ENCODE measurements around the gene DEFB125. TPM values are rescaled to one million over a fixed set of nuclear protein-coding genes. Genes with fewer than 3 reads are reported as not detected.

Gene DEFB125
- total and polyA plus RNA-seq, 2 donors (not counting 1 experiment from before 2014, with no cell fraction given) = not detected

DNA sequence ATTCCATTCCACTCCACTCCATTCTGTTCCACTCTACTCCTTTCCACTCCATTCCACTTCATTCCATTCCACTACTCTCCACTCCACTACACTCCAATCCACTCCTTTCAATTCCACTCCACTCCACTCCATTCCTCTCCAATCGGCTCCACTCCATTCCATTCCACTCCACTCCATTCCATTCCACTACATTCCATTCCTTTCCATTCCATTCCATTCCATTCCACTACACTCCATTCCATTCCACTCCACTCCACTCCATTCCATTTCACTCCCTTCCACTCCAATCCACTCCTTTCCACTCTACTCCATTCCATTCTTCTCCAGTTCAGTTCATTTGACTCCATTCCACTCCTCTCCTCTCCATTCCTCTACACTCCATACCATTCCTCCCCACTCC lies 26.2 kb upstream of the DEFB125 start:
- no peaks in the 10 kb centered on the region for H3K4me1 ChIP-seq (ENCODE audit: control insufficient read depth in 2 of 2, insufficient read depth in 2 of 2, low read length in 2 of 2)
- no peaks in the 10 kb centered on the region for H3K4me1 Mint-ChIP-seq
- 100% methylated on average over 1 of the region's 1 CpG for WGBS (ENCODE audit: insufficient coverage)
- H3K79me2 ChIP-seq (ENCODE audit: control insufficient read depth, insufficient read depth, low read length) = no peaks in the 10 kb centered on the region
- ChIA-PET CTCF (no interaction called here), POLR2A (no interaction called here)
- no peaks in the 10 kb centered on the region for H3K36me3 ChIP-seq (replicated peaks in 1 of 2; ENCODE audit: control extremely low read depth in 1 of 2, control insufficient read depth in 1 of 2, extremely low read depth in 1 of 2, insufficient read depth in 2 of 2, low read length in 1 of 2)
- H3K9ac ChIP-seq (ENCODE audit: low read length) = no peak overlapping the region
- H3K27me3 ChIP-seq (replicated peaks in 1 of 4; ENCODE audit: control extremely low read depth in 1 of 4, control insufficient read depth in 3 of 4, insufficient read depth in 4 of 4, low read length in 3 of 4) = peaks cover 0 to 14% (median 0%) of the 10 kb centered on the region in 4 experiments
- no peak overlapping the region for H3K4me2 ChIP-seq (replicated peaks; ENCODE audit: low read depth, low read length, poor library complexity, severe bottlenecking)
- H3K9me3 Mint-ChIP-seq (ENCODE audit: insufficient read depth) = no peaks in the 10 kb centered on the region
- H3K27ac Mint-ChIP-seq = no peak overlapping the region
- no peak overlapping the region for H2AFZ ChIP-seq (ENCODE audit: insufficient read depth, low read depth, low read length, poor library complexity, severe bottlenecking)
- H3K4me3 Mint-ChIP-seq = no peak overlapping the region
- no peak for TF ChIP-seq EZH2 (IDR thresholded peaks at IDR 0.05; ENCODE audit: borderline replicate concordance, insufficient read depth, low read depth, low read length, poor library complexity, severe bottlenecking)
- TF ChIP-seq, protein P1, sequence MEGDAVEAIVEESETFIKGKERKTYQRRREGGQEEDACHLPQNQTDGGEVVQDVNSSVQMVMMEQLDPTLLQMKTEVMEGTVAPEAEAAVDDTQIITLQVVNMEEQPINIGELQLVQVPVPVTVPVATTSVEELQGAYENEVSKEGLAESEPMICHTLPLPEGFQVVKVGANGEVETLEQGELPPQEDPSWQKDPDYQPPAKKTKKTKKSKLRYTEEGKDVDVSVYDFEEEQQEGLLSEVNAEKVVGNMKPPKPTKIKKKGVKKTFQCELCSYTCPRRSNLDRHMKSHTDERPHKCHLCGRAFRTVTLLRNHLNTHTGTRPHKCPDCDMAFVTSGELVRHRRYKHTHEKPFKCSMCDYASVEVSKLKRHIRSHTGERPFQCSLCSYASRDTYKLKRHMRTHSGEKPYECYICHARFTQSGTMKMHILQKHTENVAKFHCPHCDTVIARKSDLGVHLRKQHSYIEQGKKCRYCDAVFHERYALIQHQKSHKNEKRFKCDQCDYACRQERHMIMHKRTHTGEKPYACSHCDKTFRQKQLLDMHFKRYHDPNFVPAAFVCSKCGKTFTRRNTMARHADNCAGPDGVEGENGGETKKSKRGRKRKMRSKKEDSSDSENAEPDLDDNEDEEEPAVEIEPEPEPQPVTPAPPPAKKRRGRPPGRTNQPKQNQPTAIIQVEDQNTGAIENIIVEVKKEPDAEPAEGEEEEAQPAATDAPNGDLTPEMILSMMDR (IDR thresholded peaks at IDR 0.05) = no peak
- no peaks in the 10 kb centered on the region for H4K20me1 ChIP-seq (ENCODE audit: control insufficient read depth, insufficient read depth, low read length, poor library complexity, severe bottlenecking)
- intact Hi-C loops (cut with micrococcal nuclease) = no loop called here
- H3K27ac ChIP-seq (ENCODE audit: low read length in 2 of 2) = no peak overlapping the region
- no peak for ATAC-seq (ENCODE audit: low read depth)
- no peaks in the 10 kb centered on the region for H3K27me3 Mint-ChIP-seq
- no peak for DNase-seq
- no peak overlapping the region for H3K4me3 ChIP-seq (ENCODE audit: control extremely low read depth in 1 of 5, extremely low read depth in 1 of 5, insufficient read depth in 1 of 5, low read depth in 2 of 5, low read length in 4 of 5)
- peaks cover 0 to 26% (median 12%) of the 10 kb centered on the region in 3 donors for H3K9me3 ChIP-seq (ENCODE audit: control extremely low read depth in 1 of 3, control insufficient read depth in 2 of 3, insufficient read depth in 1 of 3, low read length in 2 of 3)

- Histone ChIP-seq H3K79me2 (ENCODE audit: control insufficient read depth, insufficient read depth, low read length) (no peaks in the 10 kb centered on the region), H2AFZ (ENCODE audit: insufficient read depth, low read depth, low read length, poor library complexity, severe bottlenecking) (no peak overlapping the region), H3K27ac (ENCODE audit: low read length in 2 of 2) (no peak overlapping the region), H4K20me1 (ENCODE audit: control insufficient read depth, insufficient read depth, low read length, poor library complexity, severe bottlenecking) (no peaks in the 10 kb centered on the region), H3K4me3 (ENCODE audit: control extremely low read depth in 1 of 5, extremely low read depth in 1 of 5, insufficient read depth in 1 of 5, low read depth in 2 of 5, low read length in 4 of 5) (no peak overlapping the region), H3K36me3 (replicated peaks in 1 of 2; ENCODE audit: control extremely low read depth in 1 of 2, control insufficient read depth in 1 of 2, extremely low read depth in 1 of 2, insufficient read depth in 2 of 2, low read length in 1 of 2) (no peaks in the 10 kb centered on the region), H3K9ac (ENCODE audit: low read length) (no peak overlapping the region), H3K9me3 (ENCODE audit: control extremely low read depth in 1 of 3, control insufficient read depth in 2 of 3, insufficient read depth in 1 of 3, low read length in 2 of 3) (peaks cover 0 to 31% (median 15%) of the 10 kb centered on the region in 3 donors), H3K4me2 (replicated peaks; ENCODE audit: low read depth, low read length, poor library complexity, severe bottlenecking) (no peak overlapping the region), H3K4me1 (ENCODE audit: control insufficient read depth in 2 of 2, insufficient read depth in 2 of 2, low read length in 2 of 2) (no peaks in the 10 kb centered on the region), H3K27me3 (replicated peaks in 1 of 4; ENCODE audit: control extremely low read depth in 1 of 4, control insufficient read depth in 3 of 4, insufficient read depth in 4 of 4, low read length in 3 of 4) (peaks cover 0 to 19% (median 2%) of the 10 kb centered on the region in 4 experiments)
- Mint-ChIP-seq H3K27me3 (no peaks in the 10 kb centered on the region), H3K9me3 (ENCODE audit: insufficient read depth) (no peaks in the 10 kb centered on the region), H3K27ac (no peak overlapping the region), H3K4me3 (no peak overlapping the region), H3K4me1 (no peaks in the 10 kb centered on the region)
- ATAC-seq (ENCODE audit: low read depth) (no peak), DNase-seq (no peak)
- TF ChIP-seq EZH2 (IDR thresholded peaks at IDR 0.05; ENCODE audit: borderline replicate concordance, insufficient read depth, low read depth, low read length, poor library complexity, severe bottlenecking) = no peak
- TF ChIP-seq, protein P1 (IDR thresholded peaks at IDR 0.05) = no peak
- intact Hi-C loops (cut with micrococcal nuclease) = no loop called here
- CTCF ChIA-PET = no interaction called here
- WGBS (ENCODE audit: insufficient coverage) = 66% methylated on average over 5 of the region's 5 CpGs
- POLR2A ChIA-PET = no interaction called here
Observed at GRCh38 chr20:61757-62156, 25.7 kb upstream of the DEFB125 start.

Measured in B cell (primary cell).